ENCODE results near the gene PAX8. TPM values are rescaled to one million over a fixed set of nuclear protein-coding genes. Genes with fewer than 3 reads are reported as not detected.

PAX8 gene
- total RNA-seq, 1 donor from 2014 or later = 1.4 TPM

DNA sequence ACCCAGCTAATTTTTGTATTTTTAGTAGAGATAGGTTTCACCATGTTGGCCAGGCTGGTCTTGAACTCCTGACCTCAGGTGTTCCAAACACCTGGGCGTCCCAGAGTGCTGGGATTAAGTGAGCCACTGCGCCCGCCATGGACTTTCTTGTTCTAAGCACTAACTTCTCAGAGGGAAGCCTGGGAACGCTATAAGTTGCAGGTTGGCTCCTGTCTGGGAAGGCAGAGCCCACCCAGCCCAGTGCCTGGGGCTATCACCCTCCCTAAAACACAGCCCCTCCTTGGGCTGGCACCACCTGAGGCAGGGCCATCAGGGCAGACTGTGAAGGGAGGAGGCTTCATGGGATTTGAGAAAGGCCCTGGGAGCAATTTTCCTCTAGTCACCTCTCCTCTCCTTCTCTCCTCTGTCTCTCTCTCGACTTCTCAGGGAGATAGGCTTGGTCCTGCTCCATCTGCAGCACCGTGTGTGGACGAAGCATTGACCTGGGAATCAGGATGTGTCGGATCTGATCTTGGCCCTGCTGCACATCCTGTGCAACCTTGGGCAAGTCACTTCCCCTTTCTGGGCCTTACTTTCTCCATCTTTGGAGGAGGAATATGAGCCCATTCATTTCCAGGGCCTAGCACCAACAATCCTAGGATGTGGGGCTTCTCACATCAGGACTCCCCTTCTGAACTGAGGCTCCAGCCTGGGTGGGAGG is 94.0 kb downstream of the PAX8 start:
- Mint-ChIP-seq H3K4me1 (ENCODE audit: low read depth, unreplicated experiment) (peaks cover 19% of the 10 kb centered on the region), H3K36me3 (ENCODE audit: unreplicated experiment) (no peaks in the 10 kb centered on the region), H3K9me3 (ENCODE audit: unreplicated experiment) (peaks cover 8% of the 10 kb centered on the region), H3K4me3 (ENCODE audit: unreplicated experiment) (no peak overlapping the region), H3K27me3 (ENCODE audit: unreplicated experiment) (peaks cover 10% of the 10 kb centered on the region), H3K27ac (ENCODE audit: unreplicated experiment) (no peak overlapping the region)
- DNase-seq = no peak
- TF ChIP-seq, protein P1, sequence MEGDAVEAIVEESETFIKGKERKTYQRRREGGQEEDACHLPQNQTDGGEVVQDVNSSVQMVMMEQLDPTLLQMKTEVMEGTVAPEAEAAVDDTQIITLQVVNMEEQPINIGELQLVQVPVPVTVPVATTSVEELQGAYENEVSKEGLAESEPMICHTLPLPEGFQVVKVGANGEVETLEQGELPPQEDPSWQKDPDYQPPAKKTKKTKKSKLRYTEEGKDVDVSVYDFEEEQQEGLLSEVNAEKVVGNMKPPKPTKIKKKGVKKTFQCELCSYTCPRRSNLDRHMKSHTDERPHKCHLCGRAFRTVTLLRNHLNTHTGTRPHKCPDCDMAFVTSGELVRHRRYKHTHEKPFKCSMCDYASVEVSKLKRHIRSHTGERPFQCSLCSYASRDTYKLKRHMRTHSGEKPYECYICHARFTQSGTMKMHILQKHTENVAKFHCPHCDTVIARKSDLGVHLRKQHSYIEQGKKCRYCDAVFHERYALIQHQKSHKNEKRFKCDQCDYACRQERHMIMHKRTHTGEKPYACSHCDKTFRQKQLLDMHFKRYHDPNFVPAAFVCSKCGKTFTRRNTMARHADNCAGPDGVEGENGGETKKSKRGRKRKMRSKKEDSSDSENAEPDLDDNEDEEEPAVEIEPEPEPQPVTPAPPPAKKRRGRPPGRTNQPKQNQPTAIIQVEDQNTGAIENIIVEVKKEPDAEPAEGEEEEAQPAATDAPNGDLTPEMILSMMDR (IDR thresholded peaks at IDR 0.05; ENCODE audit: partially characterized antibody, unreplicated experiment) = no peak

DNA sequence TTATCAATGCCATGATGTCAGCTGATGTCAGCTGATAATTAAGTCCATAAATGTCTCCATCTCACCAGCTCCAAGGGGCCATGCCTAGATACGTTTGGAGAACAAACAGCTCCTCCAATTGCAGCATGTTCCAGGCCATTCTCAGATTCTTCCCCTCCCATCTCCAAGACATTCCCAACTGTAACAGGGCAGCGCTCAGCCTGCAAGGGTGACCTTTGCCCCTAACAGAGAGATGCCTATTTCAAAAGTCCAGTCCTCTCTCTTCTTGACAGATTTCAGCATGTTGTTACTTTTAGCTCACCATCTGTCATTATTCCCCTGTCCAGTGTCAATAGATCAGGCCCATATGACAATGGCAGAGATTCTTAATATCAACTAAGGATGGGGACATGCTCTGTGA is 95.0 kb downstream of the PAX8 start:
- DNase-seq = no peak
- TF ChIP-seq, protein P1 (IDR thresholded peaks at IDR 0.05; ENCODE audit: partially characterized antibody, unreplicated experiment) = no peak
- Mint-ChIP-seq H3K4me3 (ENCODE audit: unreplicated experiment) (peak overlapping the region; percentile 2), H3K9me3 (ENCODE audit: unreplicated experiment) (peaks cover 8% of the 10 kb centered on the region), H3K4me1 (ENCODE audit: low read depth, unreplicated experiment) (peaks cover 19% of the 10 kb centered on the region), H3K27me3 (ENCODE audit: unreplicated experiment) (peaks cover 10% of the 10 kb centered on the region), H3K27ac (ENCODE audit: unreplicated experiment) (peak overlapping the region; percentile 11), H3K36me3 (ENCODE audit: unreplicated experiment) (no peaks in the 10 kb centered on the region)

DNA sequence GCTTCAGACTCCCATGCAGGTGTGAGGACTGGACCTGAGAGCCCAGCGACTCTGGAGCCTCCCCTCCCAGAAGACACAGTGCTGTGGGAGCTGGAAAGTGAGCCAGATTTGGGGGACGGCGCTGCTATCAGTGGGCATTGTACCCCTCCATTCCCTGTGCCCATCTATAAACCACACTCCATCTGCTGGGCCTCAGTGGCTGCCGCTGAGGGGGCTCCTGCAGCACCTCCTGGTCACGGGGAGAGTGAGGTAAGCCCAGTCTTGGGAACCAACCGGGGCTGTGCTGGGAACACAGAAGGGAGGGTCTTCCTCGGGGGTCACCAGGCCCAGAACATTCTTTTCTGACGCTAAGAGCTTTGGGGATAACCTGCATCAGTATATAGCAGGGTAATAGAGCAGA is 95.5 kb downstream of the PAX8 start:
- DNase-seq = no peak

DNA sequence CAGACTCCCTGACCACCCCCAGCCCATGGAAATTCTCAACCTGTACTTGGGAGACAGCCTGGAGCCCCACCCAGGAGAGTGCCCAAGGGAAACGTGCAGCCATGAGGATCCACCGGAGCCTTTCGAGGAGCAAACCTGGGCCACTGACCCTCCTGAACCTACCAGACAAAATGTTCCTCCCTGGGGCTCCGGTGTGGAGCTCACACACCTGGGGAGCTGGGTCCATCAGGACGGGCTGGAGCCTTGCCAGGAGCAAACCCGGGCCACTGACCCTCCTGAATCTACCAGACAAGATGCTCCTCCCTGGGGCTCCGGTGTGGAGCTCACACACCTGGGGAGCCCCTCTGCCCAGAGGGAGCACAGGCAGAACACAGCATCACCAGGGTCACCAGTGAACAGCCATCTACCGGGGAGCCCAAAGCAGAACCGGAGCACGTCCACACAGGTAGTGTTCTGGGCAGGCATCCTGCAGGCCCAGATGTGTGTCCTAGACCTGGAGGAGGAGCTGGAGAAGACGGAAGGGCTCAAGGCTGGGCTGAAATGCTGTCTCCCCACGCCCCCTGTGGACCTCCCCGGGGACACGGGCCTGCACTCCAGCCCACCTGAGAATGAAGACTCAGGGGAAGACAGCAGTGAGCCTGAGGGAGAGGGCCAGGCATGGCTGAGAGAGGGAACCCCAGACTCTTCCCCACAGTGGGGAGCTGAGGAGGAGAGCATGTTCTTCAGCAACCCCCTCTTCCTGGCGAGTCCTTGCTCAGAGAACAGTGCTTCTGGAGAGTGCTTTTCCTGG is 96.1 kb downstream of the PAX8 start:
- H3K36me3 Mint-ChIP-seq (ENCODE audit: unreplicated experiment) = no peaks in the 10 kb centered on the region
- H3K9me3 Mint-ChIP-seq (ENCODE audit: unreplicated experiment) = peaks cover 8% of the 10 kb centered on the region
- TF ChIP-seq, protein P1 (IDR thresholded peaks at IDR 0.05; ENCODE audit: partially characterized antibody, unreplicated experiment) = no peak
- peaks cover 10% of the 10 kb centered on the region for H3K27me3 Mint-ChIP-seq (ENCODE audit: unreplicated experiment)
- H3K4me1 Mint-ChIP-seq (ENCODE audit: low read depth, unreplicated experiment) = peaks cover 19% of the 10 kb centered on the region
- DNase-seq = no peak
- H3K4me3 Mint-ChIP-seq (ENCODE audit: unreplicated experiment) = no peak overlapping the region
- H3K27ac Mint-ChIP-seq (ENCODE audit: unreplicated experiment) = no peak overlapping the region

More for the DNA sequence above, 95.5 kb downstream of the PAX8 start:
- Mint-ChIP-seq H3K27ac (ENCODE audit: unreplicated experiment) (no peak overlapping the region), H3K27me3 (ENCODE audit: unreplicated experiment) (peaks cover 10% of the 10 kb centered on the region), H3K4me1 (ENCODE audit: low read depth, unreplicated experiment) (peaks cover 19% of the 10 kb centered on the region), H3K4me3 (ENCODE audit: unreplicated experiment) (no peak overlapping the region), H3K36me3 (ENCODE audit: unreplicated experiment) (no peaks in the 10 kb centered on the region), H3K9me3 (ENCODE audit: unreplicated experiment) (peaks cover 8% of the 10 kb centered on the region)
- TF ChIP-seq, protein P1 (IDR thresholded peaks at IDR 0.05; ENCODE audit: partially characterized antibody, unreplicated experiment) = no peak
